HG03432 (cell line): Measurements from ENCODE around the gene NKIRAS1.

ENCODE experiments used
- ATAC-seq: cut with Tn5 transposase; IDR thresholded peaks from one replicate; pipeline ENCODE4 v1.9.1; 2021; ENCODE audit warnings: mild to moderate bottlenecking, moderate library complexity; ENCODE audit not compliant: unreplicated experiment

Gene NKIRAS1

GRCh38 chr3:23916886-23917678, at the start of gene NKIRAS1, which contains the start of gene RPL15:
Gene NKIRAS1 (minus strand): TSS chr3:23916990. CDS start chr3:23910904, 6,086 bp downstream.
Gene RPL15 (plus strand): TSS chr3:23917132. CDS start chr3:23917860, 728 bp downstream.
- ATAC-seq, result peak; percentile 94

GRCh38 chr3:23966328-23966727, 49.5 kb upstream of the NKIRAS1 start:
- no peak for ATAC-seq

- ATAC-seq, result no peak
Measured at GRCh38 chr3:23964537-23965235, 47.9 kb upstream of the NKIRAS1 start.

GRCh38 chr3:23961913-23962312, 45.1 kb upstream of the NKIRAS1 start:
- ATAC-seq, result no peak

GRCh38 chr3:23961066-23961465, 44.3 kb upstream of the NKIRAS1 start:
- ATAC-seq, result no peak

GRCh38 chr3:23960649-23961048, 43.9 kb upstream of the NKIRAS1 start:
- ATAC-seq, result no peak

- ATAC-seq, result peak; percentile 56
Measured at GRCh38 chr3:23959135-23959900, 42.5 kb upstream of the NKIRAS1 start.

- no peak for ATAC-seq
Measured at GRCh38 chr3:23956701-23957100, 39.9 kb upstream of the NKIRAS1 start.

- ATAC-seq, result no peak
Measured at GRCh38 chr3:23954144-23954543, 37.4 kb upstream of the NKIRAS1 start.

- ATAC-seq, result no peak
Measured at GRCh38 chr3:23953523-23953922, 36.7 kb upstream of the NKIRAS1 start.

GRCh38 chr3:23952646-23953045, 35.9 kb upstream of the NKIRAS1 start:
- peak; percentile 66 for ATAC-seq

- peak; percentile 18 for ATAC-seq
Measured at GRCh38 chr3:23950293-23950692, 33.5 kb upstream of the NKIRAS1 start.

- ATAC-seq, result peak; percentile 19
Measured at GRCh38 chr3:23949784-23950183, 33.0 kb upstream of the NKIRAS1 start.

GRCh38 chr3:23948761-23949160, 32.0 kb upstream of the NKIRAS1 start:
- ATAC-seq, result no peak

- ATAC-seq, result peak; percentile 82
Measured at GRCh38 chr3:23945913-23946687, 29.3 kb upstream of the NKIRAS1 start.

GRCh38 chr3:23945663-23945912, 28.8 kb upstream of the NKIRAS1 start:
- no peak for ATAC-seq

GRCh38 chr3:23944861-23945662, 28.3 kb upstream of the NKIRAS1 start, which contains the start of gene NR1D2:
Gene NR1D2 (plus strand): TSS chr3:23945286. CDS start chr3:23945579, 293 bp downstream.
- ATAC-seq, result peak; percentile 67

GRCh38 chr3:23944007-23944783, 27.4 kb upstream of the NKIRAS1 start:
- no peak for ATAC-seq

GRCh38 chr3:23942546-23942945, 25.8 kb upstream of the NKIRAS1 start:
- ATAC-seq, result no peak
